ENCODE data around the gene UFD1. TPM values are rescaled to one million over a fixed set of nuclear protein-coding genes. Genes with fewer than 3 reads are reported as not detected.

Gene UFD1
- total RNA-seq, 1 donor from 2014 or later = 54.4 TPM

- H3K9me3 Mint-ChIP-seq = peaks cover 4% of the 10 kb centered on the region
- CTCF ChIA-PET = no interaction called here
- ATAC-seq (ENCODE audit: low read depth) (no peak), DNase-seq (no peak)
- H3K27me3 Mint-ChIP-seq = no peaks in the 10 kb centered on the region
- intact Hi-C loops (cut with micrococcal nuclease) = no loop called here
- H3K27ac Mint-ChIP-seq = no peak overlapping the region
- no peaks in the 10 kb centered on the region for H3K36me3 Mint-ChIP-seq (ENCODE audit: low read depth)
- POLR2A ChIA-PET = no interaction called here
- no peaks in the 10 kb centered on the region for H3K4me1 Mint-ChIP-seq
- TF ChIP-seq, protein P1, sequence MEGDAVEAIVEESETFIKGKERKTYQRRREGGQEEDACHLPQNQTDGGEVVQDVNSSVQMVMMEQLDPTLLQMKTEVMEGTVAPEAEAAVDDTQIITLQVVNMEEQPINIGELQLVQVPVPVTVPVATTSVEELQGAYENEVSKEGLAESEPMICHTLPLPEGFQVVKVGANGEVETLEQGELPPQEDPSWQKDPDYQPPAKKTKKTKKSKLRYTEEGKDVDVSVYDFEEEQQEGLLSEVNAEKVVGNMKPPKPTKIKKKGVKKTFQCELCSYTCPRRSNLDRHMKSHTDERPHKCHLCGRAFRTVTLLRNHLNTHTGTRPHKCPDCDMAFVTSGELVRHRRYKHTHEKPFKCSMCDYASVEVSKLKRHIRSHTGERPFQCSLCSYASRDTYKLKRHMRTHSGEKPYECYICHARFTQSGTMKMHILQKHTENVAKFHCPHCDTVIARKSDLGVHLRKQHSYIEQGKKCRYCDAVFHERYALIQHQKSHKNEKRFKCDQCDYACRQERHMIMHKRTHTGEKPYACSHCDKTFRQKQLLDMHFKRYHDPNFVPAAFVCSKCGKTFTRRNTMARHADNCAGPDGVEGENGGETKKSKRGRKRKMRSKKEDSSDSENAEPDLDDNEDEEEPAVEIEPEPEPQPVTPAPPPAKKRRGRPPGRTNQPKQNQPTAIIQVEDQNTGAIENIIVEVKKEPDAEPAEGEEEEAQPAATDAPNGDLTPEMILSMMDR (IDR thresholded peaks at IDR 0.05) = no peak
- no peak overlapping the region for H3K4me3 Mint-ChIP-seq
Observed at GRCh38 chr22:19514831-19515565, 36.0 kb upstream of the UFD1 start.

GRCh38 chr22:19513823-19514222, 34.8 kb upstream of the UFD1 start:
- DNase-seq (no peak), ATAC-seq (ENCODE audit: low read depth) (no peak)
- H3K9me3 Mint-ChIP-seq = peaks cover 4% of the 10 kb centered on the region
- TF ChIP-seq, protein P1 (IDR thresholded peaks at IDR 0.05) = no peak
- no peaks in the 10 kb centered on the region for H3K36me3 Mint-ChIP-seq (ENCODE audit: low read depth)
- ChIA-PET POLR2A (no interaction called here), CTCF (no interaction called here)
- intact Hi-C loops (cut with micrococcal nuclease) = no loop called here
- H3K4me3 Mint-ChIP-seq = no peak overlapping the region
- no peak overlapping the region for H3K27ac Mint-ChIP-seq
- H3K27me3 Mint-ChIP-seq = no peaks in the 10 kb centered on the region
- no peaks in the 10 kb centered on the region for H3K4me1 Mint-ChIP-seq

DNA sequence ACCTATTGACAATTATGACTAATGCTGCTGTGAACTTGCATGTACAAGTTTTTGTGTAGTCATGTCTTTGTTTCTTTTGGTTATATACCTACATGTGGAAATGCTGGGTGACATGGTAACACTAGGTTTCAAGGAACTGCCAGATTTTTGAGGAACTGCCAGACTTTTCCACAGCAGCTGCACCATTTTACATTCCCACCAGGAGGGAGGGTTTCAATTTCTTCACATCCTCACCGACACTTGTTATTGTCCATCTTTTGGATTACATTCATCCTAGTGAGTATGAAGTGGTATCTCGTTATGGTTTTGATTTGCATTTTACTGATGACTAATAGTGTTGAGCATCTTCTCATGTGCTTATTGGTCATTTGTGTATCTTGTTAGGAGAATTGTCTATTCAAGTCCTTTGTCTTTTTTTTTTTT, 31.9 kb upstream of the UFD1 start:
- TF ChIP-seq, protein P1 (IDR thresholded peaks at IDR 0.05) = no peak
- H3K27ac Mint-ChIP-seq = no peak overlapping the region
- no peaks in the 10 kb centered on the region for H3K27me3 Mint-ChIP-seq
- peaks cover 4% of the 10 kb centered on the region for H3K9me3 Mint-ChIP-seq
- H3K36me3 Mint-ChIP-seq (ENCODE audit: low read depth) = no peaks in the 10 kb centered on the region
- H3K4me1 Mint-ChIP-seq = no peaks in the 10 kb centered on the region
- H3K4me3 Mint-ChIP-seq = no peak overlapping the region
- DNase-seq (no peak), ATAC-seq (ENCODE audit: low read depth) (no peak)
- intact Hi-C loops (cut with micrococcal nuclease) = no loop called here
- POLR2A ChIA-PET = no interaction called here
- CTCF ChIA-PET = no interaction called here

DNA sequence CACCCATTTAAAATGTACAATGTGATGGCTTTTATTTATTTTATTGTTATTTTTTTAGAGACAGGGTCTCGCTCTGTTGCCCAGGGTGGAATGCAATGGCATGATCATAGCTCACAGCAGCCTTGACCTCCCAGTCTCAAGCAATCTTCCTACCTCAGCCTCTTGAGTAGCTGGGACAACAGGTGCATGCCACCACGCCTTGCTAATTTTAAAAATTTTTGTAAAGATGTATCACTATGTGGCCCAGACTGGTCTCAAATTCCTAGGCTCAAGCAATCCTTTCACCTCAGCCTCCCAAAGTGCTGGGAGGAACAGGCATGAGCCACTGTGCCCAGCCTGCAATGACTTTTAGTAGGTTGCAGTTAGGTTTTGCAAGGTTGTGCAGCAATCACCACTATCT, 30.9 kb upstream of the UFD1 start:
- TF ChIP-seq, protein P1 (IDR thresholded peaks at IDR 0.05) = no peak
- ATAC-seq (ENCODE audit: low read depth) = no peak
- intact Hi-C loops (cut with micrococcal nuclease) = no loop called here
- POLR2A ChIA-PET = no interaction called here
- CTCF ChIA-PET = no interaction called here
- no peak overlapping the region for H3K4me3 Mint-ChIP-seq
- peaks cover 4% of the 10 kb centered on the region for H3K4me1 Mint-ChIP-seq
- H3K36me3 Mint-ChIP-seq (ENCODE audit: low read depth) = no peaks in the 10 kb centered on the region
- DNase-seq = no peak
- H3K27me3 Mint-ChIP-seq = no peaks in the 10 kb centered on the region
- H3K9me3 Mint-ChIP-seq = peaks cover 4% of the 10 kb centered on the region
- no peak overlapping the region for H3K27ac Mint-ChIP-seq

- Mint-ChIP-seq H3K4me3 (no peak overlapping the region), H3K27ac (no peak overlapping the region), H3K9me3 (peaks cover 4% of the 10 kb centered on the region), H3K4me1 (peaks cover 4% of the 10 kb centered on the region), H3K36me3 (ENCODE audit: low read depth) (no peaks in the 10 kb centered on the region), H3K27me3 (no peaks in the 10 kb centered on the region)
- no peak for ATAC-seq (ENCODE audit: low read depth)
- ChIA-PET CTCF (no interaction called here), POLR2A (no interaction called here)
- intact Hi-C loops (cut with micrococcal nuclease) = no loop called here
- TF ChIP-seq, protein P1 (IDR thresholded peaks at IDR 0.05) = no peak
- DNase-seq = no peak
Observed at GRCh38 chr22:19509191-19509590, 30.2 kb upstream of the UFD1 start.
